ENCODE results near the gene GNA12. TPM values are rescaled to one million over a fixed set of nuclear protein-coding genes. Genes with fewer than 3 reads are reported as not detected.

The GNA12 gene
- total RNA-seq, 1 experiment from 2014 or later, result 36.2 TPM

GRCh38 chr7:2863461-2864066 is 19.5 kb upstream of the GNA12 start:
- BruUV-seq (replicated peaks), result no TSS peak
- DNase-seq (ENCODE audit: unreplicated experiment), result peak; percentile 95
- no peaks in the 10 kb centered on the region for H3K36me3 Mint-ChIP-seq (ENCODE audit: insufficient read depth, unreplicated experiment)
- no peaks in the 10 kb centered on the region for H3K9me3 Mint-ChIP-seq (ENCODE audit: unreplicated experiment)
- no peak for TF ChIP-seq CTCF (IDR thresholded peaks at IDR 0.05; ENCODE audit: unreplicated experiment)
- H3K4me3 Mint-ChIP-seq (ENCODE audit: unreplicated experiment), result peak overlapping the region; percentile 72
- H3K4me1 Mint-ChIP-seq (ENCODE audit: insufficient read depth, unreplicated experiment), result peaks cover 14% of the 10 kb centered on the region
- H3K27me3 Mint-ChIP-seq (ENCODE audit: insufficient read depth, unreplicated experiment), result no peaks in the 10 kb centered on the region
- intact Hi-C loops (cut with micrococcal nuclease), result loop anchor here (2.0 to 5.0 kb wide), 2 partner anchors 106 to 785 kb away; no protein-coding TSS in a partner anchor
- ChIA-PET POLR2A (interaction anchor here (1.7 kb wide), 1 partner anchor 43 kb away, joined by 9 read pairs; no protein-coding TSS in a partner anchor), CTCF (interaction anchor here (0.7 to 1.8 kb wide), 6 partner anchors 291 to 1814 kb away, joined by 3 to 4 read pairs (median 4); no protein-coding TSS in a partner anchor)
- peak overlapping the region; percentile 98 for H3K27ac Mint-ChIP-seq (ENCODE audit: low read depth, unreplicated experiment)

GRCh38 chr7:2862831-2863361 is 18.8 kb upstream of the GNA12 start:
- H3K4me3 Mint-ChIP-seq (ENCODE audit: unreplicated experiment), result no peak overlapping the region
- BruUV-seq (replicated peaks), result no TSS peak
- H3K36me3 Mint-ChIP-seq (ENCODE audit: insufficient read depth, unreplicated experiment), result no peaks in the 10 kb centered on the region
- H3K4me1 Mint-ChIP-seq (ENCODE audit: insufficient read depth, unreplicated experiment), result peaks cover 14% of the 10 kb centered on the region
- H3K27me3 Mint-ChIP-seq (ENCODE audit: insufficient read depth, unreplicated experiment), result no peaks in the 10 kb centered on the region
- DNase-seq (ENCODE audit: unreplicated experiment), result no peak
- no peak for TF ChIP-seq CTCF (IDR thresholded peaks at IDR 0.05; ENCODE audit: unreplicated experiment)
- POLR2A ChIA-PET, result no interaction called here
- H3K27ac Mint-ChIP-seq (ENCODE audit: low read depth, unreplicated experiment), result peak overlapping the region; percentile 98
- CTCF ChIA-PET, result interaction anchor here (0.7 kb wide), 1 partner anchor 1289 kb away, joined by 3 read pairs; no protein-coding TSS in a partner anchor
- H3K9me3 Mint-ChIP-seq (ENCODE audit: unreplicated experiment), result no peaks in the 10 kb centered on the region
- intact Hi-C loops (cut with micrococcal nuclease), result loop anchor here (5.0 kb wide), 1 partner anchor 106 kb away; no protein-coding TSS in a partner anchor

- DNase-seq (ENCODE audit: unreplicated experiment), result no peak
- no peaks in the 10 kb centered on the region for H3K27me3 Mint-ChIP-seq (ENCODE audit: insufficient read depth, unreplicated experiment)
- no TSS peak for BruUV-seq (replicated peaks)
- ChIA-PET CTCF (interaction anchor here (0.5 to 0.6 kb wide), 2 partner anchors 340 to 1778 kb away, joined by 3 read pairs; no protein-coding TSS in a partner anchor), POLR2A (no interaction called here)
- no peak for TF ChIP-seq CTCF (IDR thresholded peaks at IDR 0.05; ENCODE audit: unreplicated experiment)
- no peak overlapping the region for H3K4me3 Mint-ChIP-seq (ENCODE audit: unreplicated experiment)
- no peak overlapping the region for H3K27ac Mint-ChIP-seq (ENCODE audit: low read depth, unreplicated experiment)
- peaks cover 14% of the 10 kb centered on the region for H3K4me1 Mint-ChIP-seq (ENCODE audit: insufficient read depth, unreplicated experiment)
- intact Hi-C loops (cut with micrococcal nuclease), result loop anchor here (5.0 kb wide), 1 partner anchor 104 kb away; no protein-coding TSS in a partner anchor
- H3K9me3 Mint-ChIP-seq (ENCODE audit: unreplicated experiment), result no peaks in the 10 kb centered on the region
- H3K36me3 Mint-ChIP-seq (ENCODE audit: insufficient read depth, unreplicated experiment), result no peaks in the 10 kb centered on the region
Observed at GRCh38 chr7:2861509-2861908, 17.4 kb upstream of the GNA12 start.

- H3K27ac Mint-ChIP-seq (ENCODE audit: low read depth, unreplicated experiment), result no peak overlapping the region
- DNase-seq (ENCODE audit: unreplicated experiment), result no peak
- no peak for TF ChIP-seq CTCF (IDR thresholded peaks at IDR 0.05; ENCODE audit: unreplicated experiment)
- H3K36me3 Mint-ChIP-seq (ENCODE audit: insufficient read depth, unreplicated experiment), result no peaks in the 10 kb centered on the region
- no peaks in the 10 kb centered on the region for H3K27me3 Mint-ChIP-seq (ENCODE audit: insufficient read depth, unreplicated experiment)
- ChIA-PET CTCF (no interaction called here), POLR2A (no interaction called here)
- H3K9me3 Mint-ChIP-seq (ENCODE audit: unreplicated experiment), result no peaks in the 10 kb centered on the region
- no TSS peak for BruUV-seq (replicated peaks)
- intact Hi-C loops (cut with micrococcal nuclease), result loop anchor here (5.0 kb wide), 1 partner anchor 103 kb away; no protein-coding TSS in a partner anchor
- no peak overlapping the region for H3K4me3 Mint-ChIP-seq (ENCODE audit: unreplicated experiment)
- H3K4me1 Mint-ChIP-seq (ENCODE audit: insufficient read depth, unreplicated experiment), result peaks cover 14% of the 10 kb centered on the region
Observed at GRCh38 chr7:2860627-2861133, 16.6 kb upstream of the GNA12 start.

All from MCF 10A (cell line).